AG04449 (cell line): ENCODE measurements around the gene RAD51B.

Experiments
- CTCF ChIA-PET: fragments of 350-600 bp; formaldehyde crosslinking; extraction: SDS; loops from one replicate; lab custom pipeline; 2021; ENCODE audit warnings: antibody characterized with exemption; lab: Yijun Ruan, JAX
- POLR2A ChIA-PET: fragments of 400-600, 350-600 bp; formaldehyde crosslinking; extraction: SDS; loops from one replicate; lab custom pipeline; 2020; ENCODE audit warnings: antibody characterized with exemption, inconsistent platforms; lab: Yijun Ruan, JAX
- DNase-seq: peaks from one replicate; pipeline ENCODE4 v3.0.0-alpha.2; 2010; ENCODE audit warnings: low read depth, low spot score
- H3K4me3 ChIP-seq: 2 replicates; pipeline ENCODE4 v1.5.1; 2011; ENCODE audit warnings: low read depth, mild to moderate bottlenecking, control low read depth, low read length
- TF ChIP-seq, protein P1 (sequence below): IDR thresholded peaks from one replicate; pipeline ENCODE4 v1.5.1; 2011; ENCODE audit warnings: mild to moderate bottlenecking, moderate library complexity, low read length, control low read depth, inconsistent platforms; ENCODE audit not compliant: insufficient read depth; ENCODE audit errors: missing control alignments

The RAD51B gene

DNA sequence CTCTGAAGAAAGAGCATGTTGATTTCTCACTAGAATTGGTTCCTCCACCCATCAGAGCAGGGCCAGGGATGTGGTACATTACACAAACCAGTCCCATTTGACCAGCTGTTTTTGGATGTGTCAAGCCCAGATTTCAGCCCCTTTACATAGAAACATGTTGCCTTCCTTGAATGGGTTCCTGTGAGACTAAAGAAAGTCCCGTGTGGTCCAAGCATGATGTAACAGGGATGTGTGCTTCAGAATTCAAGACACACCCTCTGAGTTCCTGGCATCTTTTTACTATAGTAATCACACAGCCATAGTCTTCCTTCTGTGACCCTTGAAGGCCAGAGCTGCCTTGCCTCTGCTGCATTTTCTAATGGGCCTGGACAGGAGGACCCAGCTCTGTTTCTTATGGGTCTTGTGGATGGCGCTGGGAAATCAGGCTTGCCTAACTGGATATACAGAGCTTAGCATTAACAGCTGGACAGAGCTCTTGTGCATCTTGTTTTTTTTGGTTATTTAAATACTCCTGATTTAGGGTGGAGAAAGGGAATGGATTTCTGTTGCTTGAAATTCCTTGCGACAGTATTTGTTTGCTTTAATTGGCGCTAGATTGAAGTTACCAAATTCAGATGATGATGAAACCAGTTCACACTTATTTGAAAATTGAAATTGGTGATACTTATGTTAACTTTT lies 632.3 kb downstream of the RAD51B start:
- no peak overlapping the region for H3K4me3 ChIP-seq
- POLR2A ChIA-PET: no interaction called here
- TF ChIP-seq, protein P1, sequence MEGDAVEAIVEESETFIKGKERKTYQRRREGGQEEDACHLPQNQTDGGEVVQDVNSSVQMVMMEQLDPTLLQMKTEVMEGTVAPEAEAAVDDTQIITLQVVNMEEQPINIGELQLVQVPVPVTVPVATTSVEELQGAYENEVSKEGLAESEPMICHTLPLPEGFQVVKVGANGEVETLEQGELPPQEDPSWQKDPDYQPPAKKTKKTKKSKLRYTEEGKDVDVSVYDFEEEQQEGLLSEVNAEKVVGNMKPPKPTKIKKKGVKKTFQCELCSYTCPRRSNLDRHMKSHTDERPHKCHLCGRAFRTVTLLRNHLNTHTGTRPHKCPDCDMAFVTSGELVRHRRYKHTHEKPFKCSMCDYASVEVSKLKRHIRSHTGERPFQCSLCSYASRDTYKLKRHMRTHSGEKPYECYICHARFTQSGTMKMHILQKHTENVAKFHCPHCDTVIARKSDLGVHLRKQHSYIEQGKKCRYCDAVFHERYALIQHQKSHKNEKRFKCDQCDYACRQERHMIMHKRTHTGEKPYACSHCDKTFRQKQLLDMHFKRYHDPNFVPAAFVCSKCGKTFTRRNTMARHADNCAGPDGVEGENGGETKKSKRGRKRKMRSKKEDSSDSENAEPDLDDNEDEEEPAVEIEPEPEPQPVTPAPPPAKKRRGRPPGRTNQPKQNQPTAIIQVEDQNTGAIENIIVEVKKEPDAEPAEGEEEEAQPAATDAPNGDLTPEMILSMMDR: no peak
- DNase-seq: no peak
- CTCF ChIA-PET: interaction anchor here (1.2 to 1.5 kb wide), 3 partner anchors 9 to 337 kb away, joined by 3 to 5 read pairs (median 4); no protein-coding TSS in a partner anchor

DNA sequence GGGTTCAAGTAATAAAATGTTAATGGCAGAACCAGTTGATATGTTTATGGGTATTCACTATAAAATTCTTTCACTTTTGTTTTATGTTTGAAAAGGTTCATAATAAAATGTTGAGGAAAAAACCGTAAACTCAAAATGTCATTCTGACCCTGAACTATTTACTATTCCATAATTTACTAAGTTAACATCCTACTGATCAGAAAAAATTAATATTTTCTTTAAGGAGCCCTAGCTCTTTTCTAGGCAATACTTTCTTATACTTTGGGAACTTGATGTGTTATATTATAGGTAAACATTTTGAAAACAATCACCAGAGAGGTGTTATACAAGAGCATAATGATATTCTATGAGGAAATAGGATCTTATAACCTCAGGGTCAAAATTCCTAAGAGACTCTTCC lies 638.7 kb downstream of the RAD51B start:
- POLR2A ChIA-PET: no interaction called here
- DNase-seq: no peak
- H3K4me3 ChIP-seq: no peak overlapping the region
- TF ChIP-seq, protein P1: no peak
- CTCF ChIA-PET: interaction anchor here (0.7 to 2.2 kb wide), 5 partner anchors 9 to 516 kb away, joined by 3 to 5 read pairs (median 3); no protein-coding TSS in a partner anchor

DNA sequence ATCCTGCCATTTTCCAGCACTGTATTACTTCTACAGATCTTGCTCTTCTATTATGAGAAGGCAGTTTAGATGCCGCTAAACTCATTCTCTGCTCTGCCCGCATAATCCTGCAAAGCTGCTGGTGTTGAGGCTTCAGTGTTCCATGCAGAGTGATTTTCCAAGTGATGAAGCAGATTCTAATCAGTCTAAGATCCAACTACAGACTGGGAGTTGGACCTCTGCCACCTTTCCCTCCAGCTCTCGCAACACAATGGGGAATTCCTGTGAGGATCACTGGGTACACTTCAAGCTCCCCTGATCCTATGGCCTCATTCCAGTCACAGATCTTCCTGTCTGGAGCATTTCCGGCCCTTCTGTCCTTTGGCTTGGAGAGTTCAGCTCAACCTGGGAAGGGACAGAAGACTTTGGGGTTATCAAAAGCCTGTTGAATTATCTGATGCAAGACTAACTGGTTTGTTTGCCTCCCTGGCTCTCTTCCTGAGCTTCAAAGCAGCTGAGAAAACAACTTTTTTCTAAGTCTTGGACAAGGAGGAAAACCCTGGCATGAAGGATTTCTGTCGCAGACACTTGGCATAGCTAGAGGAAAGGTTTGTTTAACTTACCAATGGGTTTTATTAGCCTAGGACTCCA lies 639.4 kb downstream of the RAD51B start:
- DNase-seq: no peak
- TF ChIP-seq, protein P1: no peak
- ChIA-PET CTCF (interaction anchor here (0.8 to 2.2 kb wide), 5 partner anchors 9 to 242 kb away, joined by 3 to 5 read pairs (median 3); no protein-coding TSS in a partner anchor), POLR2A (interaction anchor here (0.7 to 0.9 kb wide), 3 partner anchors 11 to 69 kb away, joined by 3 to 4 read pairs (median 3); no protein-coding TSS in a partner anchor)
- H3K4me3 ChIP-seq: no peak overlapping the region

DNA sequence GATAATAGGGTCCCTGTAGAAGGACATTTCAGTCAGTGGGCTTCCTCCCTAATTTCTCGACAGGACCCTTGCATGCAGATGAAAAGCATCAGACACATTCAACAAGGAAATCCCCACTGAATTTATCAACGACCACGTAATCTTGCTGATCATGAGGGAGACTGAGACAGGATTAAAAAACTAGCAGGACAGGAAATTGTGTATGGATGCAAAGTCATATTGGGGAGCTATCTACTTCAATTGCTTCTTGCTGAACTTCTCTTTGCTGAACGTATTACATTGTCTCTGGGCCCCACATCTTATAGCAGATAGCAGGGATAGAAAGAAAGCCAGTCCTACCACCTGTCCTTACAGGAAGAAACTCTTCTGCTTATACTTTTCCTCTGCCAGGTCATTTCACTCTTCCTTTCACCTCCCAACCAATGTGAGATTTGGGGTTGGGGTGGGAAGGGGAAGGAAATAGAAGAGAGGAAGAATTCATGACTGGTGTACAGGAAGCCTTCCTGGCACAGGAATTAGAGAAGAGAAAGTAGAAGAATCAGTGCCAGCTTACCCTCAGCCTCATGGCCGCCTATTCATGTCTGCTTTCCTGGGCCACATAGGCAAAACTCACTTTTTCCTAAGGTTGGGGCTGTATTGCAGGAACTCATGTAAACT lies 640.0 kb downstream of the RAD51B start:
- ChIA-PET POLR2A (interaction anchor here (0.7 to 0.9 kb wide), 3 partner anchors 12 to 68 kb away, joined by 3 to 4 read pairs (median 3); no protein-coding TSS in a partner anchor), CTCF (interaction anchor here (0.8 to 2.2 kb wide), 3 partner anchors 11 to 33 kb away, joined by 3 to 5 read pairs (median 3); no protein-coding TSS in a partner anchor)
- no peak for DNase-seq
- no peak overlapping the region for H3K4me3 ChIP-seq
- TF ChIP-seq, protein P1: no peak

DNA sequence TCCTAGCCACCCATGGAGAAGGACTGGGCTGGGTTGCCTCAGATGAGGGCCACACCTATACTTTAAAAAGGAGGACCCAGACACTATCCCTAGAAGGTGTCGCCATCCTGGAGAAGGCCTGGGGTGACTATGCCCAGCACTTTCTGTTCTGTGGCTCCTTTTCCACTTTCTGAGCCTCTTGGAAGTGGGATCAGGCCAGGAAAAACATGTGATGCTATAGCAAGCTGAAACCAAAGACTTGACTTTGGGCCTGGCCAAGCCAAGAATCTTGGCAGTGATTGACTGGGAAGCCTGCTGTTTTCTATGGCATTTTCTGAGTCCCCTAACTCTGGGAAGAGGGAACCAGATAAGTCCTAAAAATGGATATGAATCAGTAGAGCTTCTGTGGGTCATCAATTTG lies 641.0 kb downstream of the RAD51B start:
- no peak for DNase-seq
- CTCF ChIA-PET: interaction anchor here (1.1 to 1.8 kb wide), 3 partner anchors 11 to 206 kb away, joined by 3 to 5 read pairs (median 4); no protein-coding TSS in a partner anchor
- TF ChIP-seq, protein P1: no peak
- no peak overlapping the region for H3K4me3 ChIP-seq
- POLR2A ChIA-PET: interaction anchor here (0.6 kb wide), 1 partner anchor 327 kb away, joined by 3 read pairs; no protein-coding TSS in a partner anchor
